ENCODE results near the gene PRKAR2A. TPM values are rescaled to one million over a fixed set of nuclear protein-coding genes. Genes with fewer than 3 reads are reported as not detected.

Gene PRKAR2A
- total RNA-seq (20.5 TPM), polyA plus RNA-seq (23.0 TPM)

GRCh38 chr3:48847504-48848423 is at the start of gene PRKAR2A:
TSS of gene PRKAR2A (minus strand) at chr3:48847874. CDS start at chr3:48847596, 278 bp downstream.
- peak; percentile 76 for DNase-seq (ENCODE audit: extremely low spot score)
- 2% methylated on average over 81 of the region's 81 CpGs for WGBS

GRCh38 chr3:48896936-48897335 is 49.3 kb upstream of the PRKAR2A start:
- WGBS = 96% methylated on average over 2 of the region's 2 CpGs
- DNase-seq (ENCODE audit: extremely low spot score) = no peak
- no peak overlapping the region for H3K27ac ChIP-seq (ENCODE audit: low read depth)
- H3K36me3 ChIP-seq (ENCODE audit: insufficient read depth) = no peaks in the 10 kb centered on the region
- H3K4me3 ChIP-seq (ENCODE audit: low read depth, low read length) = no peak overlapping the region
- no peaks in the 10 kb centered on the region for H3K4me1 ChIP-seq (ENCODE audit: insufficient read depth)

More at GRCh38 chr3:48847504-48848423, at the start of gene PRKAR2A:
- Histone ChIP-seq H3K4me3 (ENCODE audit: low read depth, low read length) (peak within 1 kb of the TSS; percentile 90), H3K4me1 (ENCODE audit: insufficient read depth) (no peaks in the 10 kb centered on the region), H3K27ac (ENCODE audit: low read depth) (peak within 1 kb of the TSS; percentile 93), H3K36me3 (ENCODE audit: insufficient read depth) (no peaks in the 10 kb centered on the region)

- DNase-seq (ENCODE audit: extremely low spot score) = no peak
- WGBS = 94% methylated on average over 6 of the region's 6 CpGs
These were observed 46.8 kb upstream of the PRKAR2A start for GRCh38 chr3:48894516-48894915.

GRCh38 chr3:48891606-48892005 is 43.9 kb upstream of the PRKAR2A start:
- Histone ChIP-seq H3K4me3 (ENCODE audit: low read depth, low read length) (no peak overlapping the region), H3K27ac (ENCODE audit: low read depth) (no peak overlapping the region), H3K36me3 (ENCODE audit: insufficient read depth) (no peaks in the 10 kb centered on the region), H3K4me1 (ENCODE audit: insufficient read depth) (no peaks in the 10 kb centered on the region)
- 91% methylated on average over 8 of the region's 8 CpGs for WGBS
- DNase-seq (ENCODE audit: extremely low spot score) = no peak

More at GRCh38 chr3:48894516-48894915, 46.8 kb upstream of the PRKAR2A start:
- Histone ChIP-seq H3K4me3 (ENCODE audit: low read depth, low read length) (no peak overlapping the region), H3K36me3 (ENCODE audit: insufficient read depth) (no peaks in the 10 kb centered on the region), H3K4me1 (ENCODE audit: insufficient read depth) (no peaks in the 10 kb centered on the region), H3K27ac (ENCODE audit: low read depth) (no peak overlapping the region)

- DNase-seq (ENCODE audit: extremely low spot score) = no peak
- no peak overlapping the region for H3K27ac ChIP-seq (ENCODE audit: low read depth)
- H3K36me3 ChIP-seq (ENCODE audit: insufficient read depth) = no peaks in the 10 kb centered on the region
- no peak overlapping the region for H3K4me3 ChIP-seq (ENCODE audit: low read depth, low read length)
- no peaks in the 10 kb centered on the region for H3K4me1 ChIP-seq (ENCODE audit: insufficient read depth)
These were observed 38.1 kb upstream of the PRKAR2A start for GRCh38 chr3:48885753-48886152.

- DNase-seq (ENCODE audit: extremely low spot score) = no peak
- H3K4me3 ChIP-seq (ENCODE audit: low read depth, low read length) = no peak overlapping the region
- WGBS = 89% methylated on average over 5 of the region's 5 CpGs
These were observed 34.0 kb upstream of the PRKAR2A start for GRCh38 chr3:48881652-48882114.

GRCh38 chr3:48881006-48881405 is 33.3 kb upstream of the PRKAR2A start:
- Histone ChIP-seq H3K4me3 (ENCODE audit: low read depth, low read length) (no peak overlapping the region), H3K27ac (ENCODE audit: low read depth) (no peak overlapping the region), H3K4me1 (ENCODE audit: insufficient read depth) (no peaks in the 10 kb centered on the region), H3K36me3 (ENCODE audit: insufficient read depth) (no peaks in the 10 kb centered on the region)
- no peak for DNase-seq (ENCODE audit: extremely low spot score)
- WGBS = 86% methylated on average over 3 of the region's 3 CpGs

More at GRCh38 chr3:48881652-48882114, 34.0 kb upstream of the PRKAR2A start:
- H3K27ac ChIP-seq (ENCODE audit: low read depth) = no peak overlapping the region
- no peaks in the 10 kb centered on the region for H3K4me1 ChIP-seq (ENCODE audit: insufficient read depth)
- no peaks in the 10 kb centered on the region for H3K36me3 ChIP-seq (ENCODE audit: insufficient read depth)

GRCh38 chr3:48879994-48880377 is 32.3 kb upstream of the PRKAR2A start:
- WGBS = 91% methylated on average over 6 of the region's 6 CpGs
- Histone ChIP-seq H3K4me1 (ENCODE audit: insufficient read depth) (no peaks in the 10 kb centered on the region), H3K4me3 (ENCODE audit: low read depth, low read length) (no peak overlapping the region), H3K27ac (ENCODE audit: low read depth) (no peak overlapping the region), H3K36me3 (ENCODE audit: insufficient read depth) (no peaks in the 10 kb centered on the region)
- DNase-seq (ENCODE audit: extremely low spot score) = no peak

GRCh38 chr3:48879307-48879993 is 31.8 kb upstream of the PRKAR2A start:
- H3K27ac ChIP-seq (ENCODE audit: low read depth) = no peak overlapping the region
- no peaks in the 10 kb centered on the region for H3K36me3 ChIP-seq (ENCODE audit: insufficient read depth)
- no peaks in the 10 kb centered on the region for H3K4me1 ChIP-seq (ENCODE audit: insufficient read depth)
- no peak for DNase-seq (ENCODE audit: extremely low spot score)
- WGBS = 84% methylated on average over 6 of the region's 6 CpGs
- H3K4me3 ChIP-seq (ENCODE audit: low read depth, low read length) = no peak overlapping the region

- DNase-seq (ENCODE audit: extremely low spot score) = no peak
- no peaks in the 10 kb centered on the region for H3K36me3 ChIP-seq (ENCODE audit: insufficient read depth)
- H3K27ac ChIP-seq (ENCODE audit: low read depth) = no peak overlapping the region
- no peaks in the 10 kb centered on the region for H3K4me1 ChIP-seq (ENCODE audit: insufficient read depth)
- WGBS = 86% methylated on average over 8 of the region's 8 CpGs
- no peak overlapping the region for H3K4me3 ChIP-seq (ENCODE audit: low read depth, low read length)
These were observed 30.0 kb upstream of the PRKAR2A start for GRCh38 chr3:48877671-48878070.

GRCh38 chr3:48863122-48863521 is 15.4 kb upstream of the PRKAR2A start:
- no peaks in the 10 kb centered on the region for H3K36me3 ChIP-seq (ENCODE audit: insufficient read depth)
- H3K4me3 ChIP-seq (ENCODE audit: low read depth, low read length) = no peak overlapping the region
- no peak for DNase-seq (ENCODE audit: extremely low spot score)
- H3K4me1 ChIP-seq (ENCODE audit: insufficient read depth) = no peaks in the 10 kb centered on the region
- 94% methylated on average over 3 of the region's 3 CpGs for WGBS
- no peak overlapping the region for H3K27ac ChIP-seq (ENCODE audit: low read depth)

- DNase-seq (ENCODE audit: extremely low spot score) = no peak
- Histone ChIP-seq H3K4me3 (ENCODE audit: low read depth, low read length) (no peak overlapping the region), H3K27ac (ENCODE audit: low read depth) (no peak overlapping the region), H3K36me3 (ENCODE audit: insufficient read depth) (no peaks in the 10 kb centered on the region), H3K4me1 (ENCODE audit: insufficient read depth) (no peaks in the 10 kb centered on the region)
- WGBS = 84% methylated on average over 2 of the region's 2 CpGs
These were observed 11.5 kb upstream of the PRKAR2A start for GRCh38 chr3:48859206-48859605.

GRCh38 chr3:48858709-48859108 is 11.0 kb upstream of the PRKAR2A start:
- Histone ChIP-seq H3K27ac (ENCODE audit: low read depth) (no peak overlapping the region), H3K36me3 (ENCODE audit: insufficient read depth) (no peaks in the 10 kb centered on the region), H3K4me3 (ENCODE audit: low read depth, low read length) (no peak overlapping the region), H3K4me1 (ENCODE audit: insufficient read depth) (no peaks in the 10 kb centered on the region)
- DNase-seq (ENCODE audit: extremely low spot score) = no peak
- 79% methylated on average over 2 of the region's 2 CpGs for WGBS

- H3K4me3 ChIP-seq (ENCODE audit: low read depth, low read length) = no peak overlapping the region
- DNase-seq (ENCODE audit: extremely low spot score) = no peak
- H3K27ac ChIP-seq (ENCODE audit: low read depth) = no peak overlapping the region
- WGBS = 61% methylated on average over 2 of the region's 2 CpGs
- no peaks in the 10 kb centered on the region for H3K4me1 ChIP-seq (ENCODE audit: insufficient read depth)
- H3K36me3 ChIP-seq (ENCODE audit: insufficient read depth) = no peaks in the 10 kb centered on the region
These were observed 10.0 kb upstream of the PRKAR2A start for GRCh38 chr3:48857641-48858040.

Data from urinary bladder (tissue), 4 donors.